Liver (tissue), 3 donors: ENCODE data around the gene MAPRE2.

ENCODE experiments used
- CTCF ChIP-seq: fragments of 150-350 bp; IDR thresholded peaks from 2 replicates; pipeline ENCODE4 v1.5.1; 2017; ENCODE audit warnings: improper control_type of control experiment, low read depth, low read length; ENCODE audit not compliant: missing input control
- JUND ChIP-seq, 2 donors: IDR thresholded peaks; 2 replicates each; pipeline ENCODE4 v1.6.1; 2016; ENCODE audit warnings: antibody characterized with exemption in 2 of 2
- MAX ChIP-seq: IDR thresholded peaks from 2 replicates; pipeline ENCODE4 v1.6.1; 2016; ENCODE audit warnings: antibody characterized with exemption
- RAD21 ChIP-seq, 2 donors: IDR thresholded peaks; 2 replicates each; pipeline ENCODE4 v1.6.1; 2016; ENCODE audit warnings: antibody characterized with exemption in 2 of 2, mild to moderate bottlenecking in 2 of 2
- REST ChIP-seq: IDR thresholded peaks from 2 replicates; pipeline ENCODE4 v1.6.1; 2016; ENCODE audit warnings: antibody characterized with exemption, mild to moderate bottlenecking
- RXRA ChIP-seq, 2 donors: IDR thresholded peaks; 2 replicates each; pipeline ENCODE4 v1.6.1; 2017 to 2018; ENCODE audit warnings: antibody characterized with exemption in 2 of 2, mild to moderate bottlenecking in 1 of 2
- TAF1 ChIP-seq: conservative IDR thresholded peaks from 2 replicates; pipeline ENCODE4 v1.6.1; 2016; ENCODE audit warnings: antibody characterized with exemption, mild to moderate bottlenecking
- donor health status: healthy.
- donor health status: healthy.

- no peak for TF ChIP-seq CTCF
- TF ChIP-seq RXRA (IDR thresholded peaks at IDR 0.05): no peak
- peak; percentile 86 for TF ChIP-seq REST
- TF ChIP-seq TAF1: peak; percentile 78
- TF ChIP-seq MAX: peak; percentile 14
- peak; percentile 35 to 56 for TF ChIP-seq RAD21 (IDR thresholded peaks at IDR 0.05)
- TF ChIP-seq JUND (IDR thresholded peaks at IDR 0.05): no peak
These were observed at the start of gene MAPRE2 for GRCh38 chr18:35040988-35041814.
